ENCODE measurements around the gene DNPEP.
A peak's percentile ranks its signal among the peaks of the same experiment; 100 is the strongest.

The DNPEP gene

GRCh38 chr2:219387306-219388120 is at the start of gene DNPEP:
Gene DNPEP (minus strand): TSS chr2:219387912. CDS start chr2:219387794, 118 bp downstream.
- DNase-seq = peak; percentile 79

- no peak for DNase-seq
Measured at GRCh38 chr2:219437141-219437540, 49.4 kb upstream of the DNPEP start.

GRCh38 chr2:219436491-219436890 is 48.8 kb upstream of the DNPEP start:
- no peak for DNase-seq

DNA sequence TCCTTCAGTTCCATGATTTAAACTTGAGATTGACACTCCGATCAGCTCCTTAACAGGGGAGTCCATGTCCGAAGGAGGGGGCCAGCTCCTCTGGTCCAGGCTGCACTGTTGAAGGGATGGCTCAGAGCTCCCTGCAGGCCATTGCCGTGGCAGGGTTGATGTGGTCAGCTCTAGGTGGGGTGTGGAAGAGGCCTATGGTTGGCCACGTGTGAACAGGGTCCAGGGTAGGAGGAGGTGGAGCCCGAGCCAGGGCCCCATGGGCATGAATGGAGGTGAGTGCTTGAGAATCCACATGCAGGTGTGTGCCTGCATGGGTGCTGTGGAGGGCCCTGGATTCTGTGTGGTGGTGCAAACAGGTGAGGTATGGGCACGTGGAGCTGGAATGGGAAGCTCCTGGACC is 48.0 kb upstream of the DNPEP start:
- no peak for DNase-seq

DNA sequence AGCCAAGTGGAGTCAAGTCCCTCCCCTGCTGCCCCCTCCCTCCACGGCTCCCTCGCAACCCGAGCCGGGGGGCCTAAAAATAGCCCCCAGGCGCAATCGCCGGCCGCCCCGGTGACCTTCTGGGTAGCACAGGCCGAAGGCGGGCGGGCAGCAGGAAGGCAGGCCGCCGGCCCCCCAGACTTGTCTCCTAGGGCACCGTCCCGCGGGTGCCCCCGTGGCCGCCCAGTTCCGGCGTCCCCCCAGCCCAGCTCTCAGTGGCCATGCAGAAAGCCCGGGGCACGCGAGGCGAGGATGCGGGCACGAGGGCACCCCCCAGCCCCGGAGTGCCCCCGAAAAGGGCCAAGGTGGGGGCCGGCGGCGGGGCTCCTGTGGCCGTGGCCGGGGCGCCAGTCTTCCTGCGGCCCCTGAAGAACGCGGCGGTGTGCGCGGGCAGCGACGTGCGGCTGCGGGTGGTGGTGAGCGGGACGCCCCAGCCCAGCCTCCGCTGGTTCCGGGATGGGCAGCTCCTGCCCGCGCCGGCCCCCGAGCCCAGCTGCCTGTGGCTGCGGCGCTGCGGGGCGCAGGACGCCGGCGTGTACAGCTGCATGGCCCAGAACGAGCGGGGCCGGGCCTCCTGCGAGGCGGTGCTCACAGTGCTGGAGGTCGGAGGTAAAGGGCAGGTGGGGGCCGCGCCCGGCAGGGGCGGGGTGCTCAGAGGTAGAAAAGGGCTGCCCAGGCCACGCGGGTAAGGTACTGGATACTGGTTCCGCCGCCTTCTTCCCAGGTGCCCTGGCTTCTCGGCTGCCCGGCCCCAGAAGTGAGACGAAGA is 47.2 kb upstream of the DNPEP start, which contains the start of gene SPEG:
Gene SPEG, plus strand, starts transcription at position 126 of the 808 bp plus-strand sequence. Its CDS starts 135 bp downstream, at position 261.
- no peak for DNase-seq

DNA sequence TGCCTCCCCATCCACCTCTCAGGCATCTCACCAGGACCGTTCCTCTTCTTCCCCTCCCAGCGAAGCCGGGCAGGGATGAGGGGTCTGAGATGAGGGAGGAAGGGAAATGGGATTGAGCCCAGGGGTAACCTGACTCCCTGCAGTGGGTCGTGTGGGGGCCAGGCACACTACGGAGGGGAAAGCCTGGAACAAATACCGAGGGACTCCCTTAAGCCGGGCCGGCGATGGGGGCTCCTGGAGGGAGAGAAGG is 46.7 kb upstream of the DNPEP start:
- no peak for DNase-seq

DNA sequence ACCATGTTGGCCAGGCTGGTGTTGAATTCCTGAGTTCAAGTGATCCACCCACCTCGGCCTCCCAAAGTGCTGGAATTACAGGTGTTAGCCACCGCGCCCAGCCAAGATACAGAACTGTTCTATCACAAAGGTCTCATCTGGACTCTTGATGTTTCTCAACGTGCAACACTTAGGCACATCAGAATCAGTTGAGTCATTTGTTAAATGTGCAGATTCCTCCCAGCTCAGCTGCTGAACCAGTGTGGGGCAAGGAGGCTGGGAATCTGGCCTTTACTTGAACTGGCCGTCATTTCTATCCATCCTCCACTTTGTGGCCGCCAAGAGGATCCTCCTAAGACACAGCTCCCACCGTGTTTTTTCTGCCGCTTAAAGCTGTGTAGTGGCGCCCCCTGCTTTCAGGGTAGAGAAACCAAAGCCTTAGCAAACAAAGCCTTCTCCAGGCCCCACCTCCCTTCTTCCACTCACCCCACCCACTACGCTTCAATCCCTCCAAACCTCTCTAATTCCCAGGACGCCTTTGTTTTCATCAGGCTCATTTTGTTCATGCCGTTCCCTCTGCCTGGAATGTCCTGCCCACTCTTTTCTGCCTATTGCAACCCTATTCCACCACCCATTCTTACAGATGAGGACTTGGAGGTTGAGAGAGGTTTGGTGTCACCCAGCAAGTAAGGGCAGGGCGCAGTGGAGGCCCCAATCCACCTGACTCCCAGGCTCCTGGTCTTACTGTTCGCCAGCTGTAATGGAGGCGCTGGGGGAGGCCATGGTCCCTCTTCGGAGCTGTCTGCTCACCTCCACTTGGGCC is 46.2 kb upstream of the DNPEP start:
- DNase-seq = no peak

GRCh38 chr2:219430633-219431615 is 43.2 kb upstream of the DNPEP start:
- peak; percentile 6 for DNase-seq

- DNase-seq = no peak
Measured at GRCh38 chr2:219429958-219430606, 42.4 kb upstream of the DNPEP start.

GRCh38 chr2:219428469-219428868 is 40.8 kb upstream of the DNPEP start:
- no peak for DNase-seq

- DNase-seq = no peak
Measured at GRCh38 chr2:219426534-219427136, 38.9 kb upstream of the DNPEP start.

DNA sequence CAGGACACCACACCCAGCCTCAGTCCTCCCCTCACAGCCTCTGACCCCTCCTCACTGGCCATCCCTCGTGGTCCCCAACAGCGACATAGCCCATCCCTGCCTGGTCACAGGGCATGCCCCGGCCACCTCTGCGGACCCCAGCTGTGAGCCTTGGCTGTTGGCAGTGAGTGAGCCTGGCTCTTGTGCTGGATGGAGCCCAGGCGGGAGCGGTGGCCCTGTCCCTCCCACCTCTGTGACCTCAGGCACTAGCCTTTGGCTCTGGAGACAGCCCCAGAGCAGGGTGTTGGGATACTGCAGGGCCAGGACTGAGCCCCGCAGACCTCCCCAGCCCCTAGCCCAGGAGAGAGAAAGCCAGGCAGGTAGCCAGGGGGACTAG is 38.3 kb upstream of the DNPEP start:
- DNase-seq = no peak

- no peak for DNase-seq
Measured at GRCh38 chr2:219425238-219426067, 37.7 kb upstream of the DNPEP start.

DNA sequence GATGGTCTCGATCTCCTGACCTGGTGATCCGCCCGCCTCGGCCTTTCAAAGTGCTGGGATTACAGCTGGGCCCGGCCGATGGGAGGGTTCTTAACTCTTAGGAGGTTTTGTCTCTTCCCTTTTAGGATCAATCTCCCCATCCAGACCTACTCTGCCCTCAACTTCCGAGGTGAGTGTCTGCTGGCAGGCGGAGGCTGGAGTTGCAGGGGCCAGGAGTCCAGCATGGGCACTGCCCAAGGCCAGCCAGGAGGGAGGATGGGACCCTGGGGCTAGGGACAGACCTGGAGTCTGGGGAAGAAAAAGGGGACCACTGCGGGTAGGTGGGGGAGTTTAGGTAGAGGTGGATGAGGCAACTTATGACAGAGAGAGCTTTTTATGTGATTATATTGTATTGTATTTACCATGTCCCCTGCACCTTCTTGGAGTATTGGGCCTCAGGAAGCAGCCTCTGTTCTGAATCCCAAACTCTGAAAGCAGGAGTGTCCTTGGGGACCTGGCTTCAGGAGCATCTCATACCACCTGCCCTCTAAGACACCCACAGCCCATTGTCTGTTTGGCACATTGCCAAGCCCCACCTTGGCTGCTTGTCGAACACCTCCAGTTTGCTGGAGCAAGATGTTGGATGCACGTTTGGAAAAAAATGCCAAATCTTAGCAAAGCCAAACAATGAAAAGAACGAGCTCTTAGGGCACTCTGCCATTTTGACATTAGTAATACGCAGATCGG is 36.1 kb upstream of the DNPEP start:
- peak; percentile 11 for DNase-seq

DNA sequence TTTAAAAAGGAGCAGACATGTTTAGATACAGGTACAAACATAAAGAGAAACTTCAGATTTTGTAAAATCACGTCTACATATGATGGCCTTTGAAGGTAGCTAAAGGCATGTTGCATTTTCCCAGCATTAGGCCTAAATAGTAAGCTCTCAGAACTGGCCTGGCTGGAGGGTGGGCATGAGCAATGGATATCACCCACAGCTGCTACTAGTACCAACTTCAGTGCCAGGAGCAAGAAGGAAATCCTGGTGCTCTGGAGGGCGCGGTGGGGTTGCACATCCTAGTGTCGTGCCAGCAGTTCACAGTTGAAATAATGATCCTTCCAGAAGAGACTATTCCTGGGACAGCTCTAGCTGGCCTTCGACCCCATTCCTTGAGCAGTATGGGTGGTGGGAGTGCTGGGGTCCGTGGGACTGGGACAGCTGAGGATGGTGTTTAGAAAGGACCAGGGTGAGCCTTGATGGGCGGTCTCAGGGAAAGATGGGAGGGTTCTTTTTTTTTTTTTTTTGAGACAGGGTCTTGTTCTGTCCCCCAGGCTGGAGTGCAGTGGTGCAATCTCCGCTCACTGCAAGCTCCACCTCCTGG is 35.3 kb upstream of the DNPEP start:
- no peak for DNase-seq

- DNase-seq = no peak
Measured at GRCh38 chr2:219421323-219421722, 33.6 kb upstream of the DNPEP start.

DNA sequence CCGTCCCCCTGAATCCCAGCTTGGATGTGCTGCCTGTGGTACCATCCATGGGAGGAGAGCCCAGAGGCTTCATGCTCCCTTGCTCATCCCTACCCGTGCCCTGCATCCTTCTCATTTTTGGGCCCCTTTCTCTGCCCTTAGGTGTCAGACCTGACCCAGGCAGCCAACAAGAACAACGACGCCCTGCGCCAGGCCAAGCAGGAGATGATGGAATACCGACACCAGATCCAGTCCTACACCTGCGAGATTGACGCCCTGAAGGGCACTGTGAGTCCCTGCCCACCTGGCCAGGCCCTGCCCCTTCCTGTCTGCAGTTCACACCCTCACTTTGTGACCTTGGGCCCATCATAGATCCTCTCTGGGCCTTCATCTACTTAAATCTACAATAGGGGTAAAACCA is 33.0 kb upstream of the DNPEP start:
- DNase-seq = no peak

GRCh38 chr2:219419331-219420197 is 31.9 kb upstream of the DNPEP start:
- DNase-seq = no peak

Data from NCI-H1105 treated with DMSO at 0.1 percent for 48 hours (cell line).